ENCODE data around the gene SMAGP.

The SMAGP gene

DNA sequence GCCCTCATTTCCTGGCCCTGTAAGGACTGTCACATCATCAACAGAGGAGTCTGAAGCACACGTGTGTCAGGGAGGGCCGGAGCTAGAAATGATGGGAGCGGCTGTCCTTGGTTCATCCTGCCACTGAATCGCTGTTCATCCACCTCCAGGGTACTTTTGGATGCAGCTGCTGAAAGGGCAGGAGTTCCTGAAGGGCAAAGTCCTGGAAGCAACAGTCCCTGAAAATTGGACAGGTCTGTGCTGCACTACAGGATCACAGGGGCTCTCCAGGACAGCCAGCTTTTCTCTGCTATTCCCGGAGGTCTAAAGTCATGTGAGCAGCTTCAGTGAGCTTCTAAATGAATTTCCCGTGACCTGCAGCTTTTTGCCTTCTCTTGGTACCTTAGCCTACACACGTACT, 70.1 kb downstream of the SMAGP start:
- no peaks in the 10 kb centered on the region for H3K27me3 ChIP-seq (ENCODE audit: insufficient read depth, poor library complexity, severe bottlenecking)
- H3K27ac ChIP-seq (replicated peaks), result no peak overlapping the region
- TF ChIP-seq SPI1 (IDR thresholded peaks at IDR 0.05; ENCODE audit: borderline replicate concordance, low read depth) (no peak), GABPA (IDR thresholded peaks at IDR 0.05; ENCODE audit: low read depth) (no peak), POLR2AphosphoS5 (IDR thresholded peaks at IDR 0.05; ENCODE audit: low read depth) (no peak)
- TF ChIP-seq, protein P1, sequence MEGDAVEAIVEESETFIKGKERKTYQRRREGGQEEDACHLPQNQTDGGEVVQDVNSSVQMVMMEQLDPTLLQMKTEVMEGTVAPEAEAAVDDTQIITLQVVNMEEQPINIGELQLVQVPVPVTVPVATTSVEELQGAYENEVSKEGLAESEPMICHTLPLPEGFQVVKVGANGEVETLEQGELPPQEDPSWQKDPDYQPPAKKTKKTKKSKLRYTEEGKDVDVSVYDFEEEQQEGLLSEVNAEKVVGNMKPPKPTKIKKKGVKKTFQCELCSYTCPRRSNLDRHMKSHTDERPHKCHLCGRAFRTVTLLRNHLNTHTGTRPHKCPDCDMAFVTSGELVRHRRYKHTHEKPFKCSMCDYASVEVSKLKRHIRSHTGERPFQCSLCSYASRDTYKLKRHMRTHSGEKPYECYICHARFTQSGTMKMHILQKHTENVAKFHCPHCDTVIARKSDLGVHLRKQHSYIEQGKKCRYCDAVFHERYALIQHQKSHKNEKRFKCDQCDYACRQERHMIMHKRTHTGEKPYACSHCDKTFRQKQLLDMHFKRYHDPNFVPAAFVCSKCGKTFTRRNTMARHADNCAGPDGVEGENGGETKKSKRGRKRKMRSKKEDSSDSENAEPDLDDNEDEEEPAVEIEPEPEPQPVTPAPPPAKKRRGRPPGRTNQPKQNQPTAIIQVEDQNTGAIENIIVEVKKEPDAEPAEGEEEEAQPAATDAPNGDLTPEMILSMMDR (IDR thresholded peaks at IDR 0.05; ENCODE audit: insufficient read depth, low read length), result no peak
- TF ChIP-seq, protein P2, sequence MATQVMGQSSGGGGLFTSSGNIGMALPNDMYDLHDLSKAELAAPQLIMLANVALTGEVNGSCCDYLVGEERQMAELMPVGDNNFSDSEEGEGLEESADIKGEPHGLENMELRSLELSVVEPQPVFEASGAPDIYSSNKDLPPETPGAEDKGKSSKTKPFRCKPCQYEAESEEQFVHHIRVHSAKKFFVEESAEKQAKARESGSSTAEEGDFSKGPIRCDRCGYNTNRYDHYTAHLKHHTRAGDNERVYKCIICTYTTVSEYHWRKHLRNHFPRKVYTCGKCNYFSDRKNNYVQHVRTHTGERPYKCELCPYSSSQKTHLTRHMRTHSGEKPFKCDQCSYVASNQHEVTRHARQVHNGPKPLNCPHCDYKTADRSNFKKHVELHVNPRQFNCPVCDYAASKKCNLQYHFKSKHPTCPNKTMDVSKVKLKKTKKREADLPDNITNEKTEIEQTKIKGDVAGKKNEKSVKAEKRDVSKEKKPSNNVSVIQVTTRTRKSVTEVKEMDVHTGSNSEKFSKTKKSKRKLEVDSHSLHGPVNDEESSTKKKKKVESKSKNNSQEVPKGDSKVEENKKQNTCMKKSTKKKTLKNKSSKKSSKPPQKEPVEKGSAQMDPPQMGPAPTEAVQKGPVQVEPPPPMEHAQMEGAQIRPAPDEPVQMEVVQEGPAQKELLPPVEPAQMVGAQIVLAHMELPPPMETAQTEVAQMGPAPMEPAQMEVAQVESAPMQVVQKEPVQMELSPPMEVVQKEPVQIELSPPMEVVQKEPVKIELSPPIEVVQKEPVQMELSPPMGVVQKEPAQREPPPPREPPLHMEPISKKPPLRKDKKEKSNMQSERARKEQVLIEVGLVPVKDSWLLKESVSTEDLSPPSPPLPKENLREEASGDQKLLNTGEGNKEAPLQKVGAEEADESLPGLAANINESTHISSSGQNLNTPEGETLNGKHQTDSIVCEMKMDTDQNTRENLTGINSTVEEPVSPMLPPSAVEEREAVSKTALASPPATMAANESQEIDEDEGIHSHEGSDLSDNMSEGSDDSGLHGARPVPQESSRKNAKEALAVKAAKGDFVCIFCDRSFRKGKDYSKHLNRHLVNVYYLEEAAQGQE (IDR thresholded peaks at IDR 0.05; ENCODE audit: insufficient replicate concordance, low read depth), result no peak
- DNase-seq (ENCODE audit: low read depth in 1 of 2, low spot score in 1 of 2), result no peak
- H3K4me3 ChIP-seq (replicated peaks; ENCODE audit: insufficient read depth, low read length), result no peak overlapping the region

DNA sequence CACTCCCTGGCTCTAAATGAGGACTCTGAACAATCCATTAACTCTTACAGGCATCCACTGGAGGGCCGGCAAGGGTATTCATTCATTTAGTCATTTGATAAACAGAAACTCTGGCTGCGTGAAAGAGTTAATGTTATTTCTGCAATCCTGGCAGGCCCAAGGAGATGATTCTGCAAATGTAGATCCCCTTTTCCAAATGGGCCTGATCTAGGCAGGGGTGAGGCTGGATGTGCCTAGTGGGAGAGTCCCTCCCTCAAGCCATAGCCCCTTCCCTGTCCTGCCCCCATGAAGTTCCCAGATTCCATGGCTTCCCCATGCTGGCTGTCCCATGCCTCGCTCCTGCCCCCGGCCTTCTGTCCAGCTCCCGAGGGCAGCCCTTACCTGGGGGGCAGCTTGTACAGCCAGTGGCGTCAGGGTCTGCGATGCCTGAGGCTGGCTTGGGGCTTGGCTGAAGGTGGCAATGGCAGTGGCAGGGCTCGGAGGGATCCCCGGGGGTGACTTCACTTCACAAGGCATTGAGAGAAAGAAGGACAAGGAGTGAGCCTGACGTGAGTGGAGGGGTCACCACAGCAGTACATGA, 70.8 kb downstream of the SMAGP start:
- H3K27me3 ChIP-seq (ENCODE audit: insufficient read depth, poor library complexity, severe bottlenecking), result no peaks in the 10 kb centered on the region
- H3K4me3 ChIP-seq (replicated peaks; ENCODE audit: insufficient read depth, low read length), result no peak overlapping the region

DNA sequence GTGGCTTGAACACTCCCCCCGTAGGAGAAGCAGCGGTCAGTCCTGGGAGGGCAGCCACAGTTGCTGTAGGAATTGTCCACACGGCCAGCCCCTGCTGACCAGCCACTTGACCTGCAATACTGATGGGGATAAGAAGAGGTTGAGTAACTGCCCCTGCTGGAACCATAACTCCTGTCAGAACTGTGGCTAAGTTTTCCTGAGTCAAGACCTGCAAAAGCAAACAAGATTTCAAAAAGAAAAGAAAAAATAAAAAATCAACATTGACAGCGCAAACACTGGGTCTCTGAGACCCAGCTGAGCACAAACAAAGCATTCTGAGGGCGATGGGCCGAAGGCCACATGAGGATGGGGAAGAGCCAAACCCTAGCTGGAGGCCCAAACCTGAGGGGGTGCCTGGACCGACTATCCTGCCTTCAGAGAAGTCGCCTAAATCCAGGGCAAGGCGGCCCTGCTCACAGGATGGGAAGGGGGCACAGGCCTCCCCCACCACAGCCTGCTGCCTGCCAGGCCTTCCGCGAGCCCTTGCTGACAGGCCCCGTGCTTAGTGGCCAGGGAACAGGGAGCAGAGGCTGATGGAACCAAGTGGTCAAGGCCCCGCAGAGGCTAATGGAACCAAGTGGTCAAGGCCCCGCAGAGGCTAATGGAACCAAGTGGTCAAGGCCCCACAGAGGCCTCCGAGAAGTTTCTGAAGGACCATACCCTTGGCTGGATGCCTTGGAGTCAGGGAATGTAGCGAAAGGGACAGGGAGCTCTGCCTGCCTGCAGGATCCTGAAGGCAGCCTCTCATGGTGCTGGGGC, 71.4 kb downstream of the SMAGP start:
- no peak overlapping the region for H3K27ac ChIP-seq (replicated peaks)
- TF ChIP-seq, protein P2 (IDR thresholded peaks at IDR 0.05; ENCODE audit: insufficient replicate concordance, low read depth), result no peak
- TF ChIP-seq SPI1 (IDR thresholded peaks at IDR 0.05; ENCODE audit: borderline replicate concordance, low read depth) (no peak), GABPA (IDR thresholded peaks at IDR 0.05; ENCODE audit: low read depth) (no peak), POLR2AphosphoS5 (IDR thresholded peaks at IDR 0.05; ENCODE audit: low read depth) (no peak)
- TF ChIP-seq, protein P1 (IDR thresholded peaks at IDR 0.05; ENCODE audit: insufficient read depth, low read length), result no peak
- H3K27me3 ChIP-seq (ENCODE audit: insufficient read depth, poor library complexity, severe bottlenecking), result no peaks in the 10 kb centered on the region

More for the DNA sequence above, 70.8 kb downstream of the SMAGP start:
- H3K27ac ChIP-seq (replicated peaks), result no peak overlapping the region
- DNase-seq (ENCODE audit: low read depth in 1 of 2, low spot score in 1 of 2), result no peak
- TF ChIP-seq POLR2AphosphoS5 (IDR thresholded peaks at IDR 0.05; ENCODE audit: low read depth) (no peak), SPI1 (IDR thresholded peaks at IDR 0.05; ENCODE audit: borderline replicate concordance, low read depth) (no peak), GABPA (IDR thresholded peaks at IDR 0.05; ENCODE audit: low read depth) (no peak)
- TF ChIP-seq, protein P1 (IDR thresholded peaks at IDR 0.05; ENCODE audit: insufficient read depth, low read length), result no peak
- TF ChIP-seq, protein P2 (IDR thresholded peaks at IDR 0.05; ENCODE audit: insufficient replicate concordance, low read depth), result no peak

More for the DNA sequence above, 71.4 kb downstream of the SMAGP start:
- no peak overlapping the region for H3K4me3 ChIP-seq (replicated peaks; ENCODE audit: insufficient read depth, low read length)
- DNase-seq (ENCODE audit: low read depth in 1 of 2, low spot score in 1 of 2), result no peak

Data from HL-60 (cell line).